OCI-M2 (cell line): Measurements from ENCODE around the gene HADHB.

Experiments used
- DNase-seq: peaks from one replicate; lab custom pipeline; 2025; ENCODE audit not compliant: unreplicated experiment; lab: John Stamatoyannopoulos, UW

HADHB gene

DNA sequence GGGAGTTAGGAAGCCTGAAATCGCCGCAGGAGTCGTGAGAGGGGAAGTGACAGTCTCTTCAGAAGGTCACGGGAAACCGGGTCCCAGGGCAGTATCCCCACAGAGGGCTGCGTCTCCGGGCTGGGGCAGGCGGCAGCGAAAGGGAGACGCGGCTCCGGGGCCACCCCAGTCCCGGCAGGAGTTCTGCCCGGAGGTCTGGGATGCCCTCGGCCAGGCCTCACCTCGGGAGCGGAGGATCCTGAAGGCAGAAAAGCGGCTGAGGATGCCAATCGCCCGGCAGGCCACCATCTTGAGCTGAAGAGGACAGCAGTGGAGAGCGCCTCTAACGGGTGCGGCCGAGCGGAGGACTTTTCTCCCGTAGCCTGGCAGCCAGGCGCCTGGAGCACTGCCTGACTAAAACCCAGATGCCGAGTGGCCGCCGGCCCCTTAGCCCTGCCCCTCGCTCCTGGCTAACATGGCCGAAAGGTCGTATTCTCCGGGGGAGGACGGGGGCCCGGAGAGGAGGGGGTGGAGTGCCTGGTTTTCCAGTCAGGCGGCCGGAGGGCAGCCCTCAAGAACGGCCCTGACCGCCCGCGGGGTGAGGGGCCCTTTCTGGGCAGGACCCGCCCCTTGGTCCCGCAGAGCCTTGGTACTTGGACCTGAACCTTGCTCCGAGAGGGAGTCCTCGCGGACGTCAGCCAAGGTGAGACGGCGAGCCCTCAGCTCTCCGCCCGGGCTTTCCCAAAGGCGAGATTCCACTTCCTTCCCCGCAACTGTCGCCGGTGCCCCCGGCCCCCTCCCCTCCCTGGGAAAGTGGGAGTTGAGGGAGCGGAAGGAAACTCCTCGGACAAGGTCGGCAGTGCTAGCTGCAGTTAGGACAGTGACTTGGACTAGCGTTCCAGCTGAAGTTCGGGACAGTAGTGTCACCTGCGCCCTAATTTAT, at the start of gene HADHB, which contains the start of gene HADHA:
TSS of gene HADHB (plus strand) at position 631 of the 922 bp plus-strand sequence. CDS start 9,316 bp downstream, outside the sequence.
TSS of gene HADHA (minus strand) at position 324 of the 922 bp plus-strand sequence. CDS start at position 288, 36 bp downstream.
- peak; percentile 17 for DNase-seq

- no peak for DNase-seq
These were observed 49.4 kb upstream of the HADHB start for GRCh38 chr2:26195040-26195984.

DNA sequence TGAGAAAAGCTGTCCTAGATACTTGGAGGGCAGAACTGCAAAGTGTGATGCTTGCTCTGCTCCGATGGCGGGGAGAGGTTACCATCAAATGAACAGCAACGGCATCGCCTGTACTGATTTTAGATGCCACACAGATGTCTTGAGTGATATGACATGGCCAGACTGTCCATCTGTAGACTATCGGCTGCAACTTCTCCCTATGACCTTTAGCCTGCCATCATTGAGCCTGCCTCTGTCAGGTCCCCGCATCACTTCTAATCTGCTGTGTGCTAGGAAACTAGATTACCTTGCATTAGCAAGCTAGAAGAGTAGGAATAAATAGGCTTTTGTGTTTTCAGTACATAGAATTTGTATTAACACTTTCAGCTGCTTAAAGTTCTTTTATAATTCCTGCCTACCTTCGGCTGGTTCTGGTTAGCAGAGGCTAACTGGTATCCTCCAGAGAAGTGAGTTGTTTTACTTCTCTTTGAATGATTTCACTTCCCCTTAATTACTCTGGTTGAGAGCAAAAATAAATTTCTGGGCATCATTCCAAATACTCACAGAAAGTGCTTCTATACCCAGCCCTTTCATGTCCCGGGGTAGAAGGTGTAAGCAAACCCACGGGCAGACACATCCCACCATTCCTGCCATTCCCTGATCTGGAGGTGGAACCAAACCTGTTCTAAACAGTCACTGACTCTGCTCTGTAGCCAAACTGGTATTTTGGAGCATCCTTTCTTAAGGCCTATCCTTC, 47.9 kb upstream of the HADHB start:
- DNase-seq: no peak

GRCh38 chr2:26197516-26197915, 47.2 kb upstream of the HADHB start:
- no peak for DNase-seq

DNA sequence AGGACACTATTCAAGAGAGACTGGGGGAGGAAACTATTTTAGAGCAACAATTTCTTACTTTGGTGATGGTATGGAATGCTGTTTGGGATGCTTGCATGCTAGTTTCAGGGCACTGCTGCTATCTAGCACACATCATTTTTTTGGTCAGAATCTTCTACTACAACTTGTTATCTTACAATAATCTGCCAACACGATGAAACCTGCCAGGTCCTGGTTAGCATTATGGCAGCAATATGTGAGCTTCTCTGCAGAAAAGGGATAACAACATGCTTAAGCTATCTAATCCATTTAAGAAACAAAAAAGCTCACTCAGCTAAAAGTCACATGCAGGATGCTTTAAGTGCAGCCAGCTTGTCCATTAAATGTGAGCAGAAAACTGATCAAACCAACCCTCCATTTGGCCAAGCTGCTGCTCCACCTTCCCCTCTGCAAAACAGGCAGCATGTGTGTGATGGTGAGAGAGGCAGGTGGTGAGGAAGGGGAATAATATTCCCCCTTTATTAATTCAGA, 41.7 kb upstream of the HADHB start:
- DNase-seq: no peak

- no peak for DNase-seq
These were observed 40.8 kb upstream of the HADHB start for GRCh38 chr2:26203906-26204305.

DNA sequence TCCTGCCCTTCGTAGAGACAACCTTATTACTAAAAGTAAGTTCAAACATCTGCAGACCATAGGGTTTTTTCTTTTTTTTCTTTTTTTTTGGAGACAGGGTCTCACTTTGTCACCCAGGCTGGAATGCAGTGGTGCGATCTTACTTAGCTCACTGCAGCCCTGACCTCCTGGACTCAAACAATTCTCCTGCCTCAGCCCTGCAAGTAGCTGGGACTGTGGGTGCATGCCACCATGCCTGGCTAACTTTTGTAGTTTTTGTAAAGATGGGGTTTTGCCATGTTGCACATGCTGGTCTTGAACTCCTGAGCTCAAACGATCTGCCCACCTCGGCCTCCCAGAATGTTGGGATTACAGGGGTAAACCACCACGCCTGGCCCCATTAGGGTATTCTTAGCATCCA, 32.7 kb upstream of the HADHB start:
- DNase-seq: no peak

DNA sequence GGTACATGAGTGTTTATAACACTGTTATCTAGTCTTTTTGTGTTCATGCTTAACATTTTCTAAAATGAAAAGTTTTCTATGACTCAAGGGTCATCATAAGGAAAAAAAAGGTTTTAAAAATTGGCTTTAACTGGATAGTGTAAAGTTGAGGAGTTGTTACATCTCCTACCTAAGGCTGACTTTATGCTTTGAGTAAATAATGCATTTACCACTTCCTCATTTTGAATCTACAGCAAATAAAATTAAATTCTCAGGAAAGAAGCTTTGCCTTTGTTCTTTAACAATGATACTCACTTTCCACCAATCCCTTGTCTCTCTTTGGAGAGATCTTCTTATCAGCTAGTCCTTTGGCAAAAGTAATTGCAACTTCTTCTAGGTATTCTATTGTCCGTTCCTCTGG, 30.0 kb upstream of the HADHB start:
- DNase-seq: no peak

DNA sequence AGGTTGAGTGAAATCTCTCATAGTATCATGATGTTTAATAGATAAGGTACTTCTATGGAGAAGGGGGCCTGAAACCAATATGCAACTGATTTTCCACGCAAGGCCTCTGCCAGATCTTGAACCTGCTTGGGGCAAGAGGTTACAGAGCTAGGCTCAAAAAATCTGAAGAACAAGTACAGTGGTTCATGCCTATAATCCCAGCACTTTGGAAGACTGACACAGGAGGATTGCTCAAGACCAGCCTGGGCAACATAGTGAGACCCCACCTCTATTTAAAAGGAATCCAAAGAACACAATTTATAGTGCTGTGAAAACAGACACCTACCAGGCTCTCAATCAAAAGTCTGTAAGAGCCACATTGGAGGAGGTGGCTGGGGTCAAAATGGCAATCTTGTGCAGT, 28.9 kb upstream of the HADHB start:
- DNase-seq: no peak

GRCh38 chr2:26216587-26216986, 28.2 kb upstream of the HADHB start:
- no peak for DNase-seq

DNA sequence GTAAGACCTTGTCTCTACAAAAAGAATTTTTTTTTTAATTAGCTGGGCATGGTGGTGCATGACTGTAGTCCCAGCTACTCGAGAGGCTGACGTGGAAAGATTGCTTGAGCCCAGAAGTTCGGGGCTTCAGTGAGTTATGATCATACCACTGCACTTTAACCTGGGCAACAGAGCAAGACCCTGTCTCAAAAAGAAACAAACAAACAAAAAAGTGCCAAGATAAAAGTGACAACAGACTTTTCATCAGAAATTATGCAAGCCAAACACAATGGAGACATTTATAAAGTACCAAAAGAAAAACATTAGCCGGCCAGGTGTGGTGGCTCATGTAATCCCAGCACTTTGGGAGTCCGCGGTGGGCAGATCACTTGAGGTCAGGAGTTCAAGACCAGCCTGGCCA, 27.0 kb upstream of the HADHB start:
- no peak for DNase-seq

GRCh38 chr2:26223018-26223417, 21.7 kb upstream of the HADHB start:
- DNase-seq: no peak

- DNase-seq: no peak
These were observed 20.6 kb upstream of the HADHB start for GRCh38 chr2:26224095-26224494.

- no peak for DNase-seq
These were observed 15.1 kb upstream of the HADHB start for GRCh38 chr2:26229595-26229994.

DNA sequence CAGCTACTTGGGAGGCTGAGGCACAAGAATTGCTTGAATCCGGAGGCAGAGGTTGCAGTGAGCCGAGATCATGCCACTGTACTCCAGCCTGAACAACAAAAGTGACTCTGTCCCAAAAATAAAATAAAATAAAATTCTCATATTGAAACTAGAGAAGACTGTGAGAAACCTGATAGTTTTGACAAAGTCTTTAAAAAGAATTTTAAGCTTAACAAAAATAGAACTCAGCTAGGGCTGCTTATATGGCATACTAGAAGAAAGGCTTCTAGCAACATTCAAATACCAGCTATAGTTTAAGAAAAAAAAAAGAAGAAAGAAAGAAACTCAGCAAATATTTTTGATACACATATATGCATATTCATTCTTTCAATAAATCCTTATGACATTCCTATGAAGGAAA, 13.9 kb upstream of the HADHB start:
- no peak for DNase-seq

DNA sequence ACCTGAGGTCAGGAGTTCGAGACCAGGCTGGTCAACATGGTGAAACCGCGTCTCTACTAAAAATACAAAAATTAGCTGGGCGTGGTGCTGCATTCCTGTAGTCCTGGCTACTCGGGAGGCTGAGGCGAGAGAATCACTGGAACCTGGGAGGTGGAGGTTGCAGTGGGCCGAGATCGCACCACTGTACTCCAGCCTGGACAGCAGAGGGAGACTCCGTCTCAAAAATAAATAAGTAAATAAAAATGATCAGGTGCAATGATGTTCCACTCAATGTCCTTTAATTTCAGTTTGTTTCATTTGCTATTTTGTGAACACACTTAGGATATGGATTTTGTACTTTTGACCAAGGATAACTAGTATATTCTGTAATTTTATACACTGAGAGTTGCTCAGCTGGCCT, 9.7 kb upstream of the HADHB start:
- no peak for DNase-seq

GRCh38 chr2:26237868-26238267, 6.9 kb upstream of the HADHB start:
- DNase-seq: no peak

DNA sequence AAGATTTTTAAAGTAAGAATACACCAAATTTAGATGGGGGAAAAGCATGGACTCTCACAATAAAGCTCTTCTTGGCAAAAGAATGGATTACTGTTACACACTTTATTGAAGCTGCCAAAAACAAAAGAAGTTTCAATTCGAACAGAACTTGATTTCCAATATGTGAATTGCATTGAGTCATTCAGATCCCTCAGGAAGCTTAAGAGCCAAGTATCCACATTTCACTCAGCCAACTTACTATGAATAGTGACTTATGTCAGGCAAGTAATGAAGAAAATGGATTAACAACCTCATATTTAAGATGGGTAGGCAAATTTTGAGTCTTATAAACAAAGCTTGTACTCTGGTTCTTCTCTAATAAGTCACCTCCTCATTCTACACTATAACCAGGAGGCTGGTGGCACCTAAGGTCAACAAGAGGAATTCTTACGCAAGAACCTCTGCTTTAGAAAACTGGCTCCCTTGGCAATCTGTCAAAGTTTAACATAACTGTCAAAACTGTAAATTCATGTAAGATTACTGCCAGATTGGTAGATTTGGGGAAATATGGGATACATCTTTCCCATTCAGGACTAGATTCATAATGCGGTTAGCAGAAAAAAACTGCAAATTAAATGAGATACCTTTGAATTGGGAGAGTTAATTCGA, 6.3 kb upstream of the HADHB start:
- DNase-seq: no peak

GRCh38 chr2:26241928-26242436, 2.8 kb upstream of the HADHB start:
- no peak for DNase-seq
